Measurements from ENCODE around the gene PATE2.

The PATE2 gene

DNA sequence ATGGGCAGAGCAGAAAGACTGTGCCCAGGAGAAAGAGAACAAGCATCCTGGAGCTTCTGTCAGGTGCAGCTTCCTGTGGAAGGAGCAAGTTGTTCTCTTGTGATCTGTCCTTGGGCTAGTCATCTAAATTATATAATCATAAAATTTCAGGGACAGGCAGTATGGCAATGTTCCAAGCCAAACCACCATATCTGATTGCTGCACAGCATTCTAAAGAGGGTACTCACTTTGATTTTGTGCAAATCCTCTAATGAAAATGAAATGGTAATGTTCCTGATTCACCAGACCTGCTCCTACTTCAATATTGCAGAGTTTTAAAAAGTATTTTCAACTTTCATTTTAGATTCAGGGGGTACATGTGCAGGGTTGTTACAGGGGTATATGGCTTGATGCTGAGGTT is at the start of gene PATE2:
PATE2 (minus strand) TSS at position 101 of the 400 bp plus-strand sequence; CDS start at position 46, 55 bp downstream.
- DNase-seq, result no peak

DNA sequence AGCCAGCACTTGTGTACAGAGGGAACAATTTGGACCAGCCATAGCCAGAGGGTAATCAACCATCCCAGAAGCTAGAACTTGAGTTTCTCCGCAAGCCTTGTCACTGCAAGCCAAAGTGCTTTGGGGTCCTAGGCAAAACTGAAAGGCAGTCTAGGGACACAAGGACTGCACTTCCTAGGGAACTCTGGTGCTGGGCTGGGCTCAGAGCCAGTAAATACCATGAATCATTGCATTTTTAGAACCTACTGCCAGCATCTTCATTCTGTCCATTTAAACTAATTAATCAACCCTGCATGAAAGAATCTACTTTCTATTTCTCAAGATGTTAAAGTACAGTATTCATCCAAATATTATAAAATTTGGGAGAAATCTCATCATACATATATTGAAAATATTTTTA is 29.3 kb upstream of the PATE2 start:
- DNase-seq, result no peak

- DNase-seq, result no peak
Observed at GRCh38 chr11:125802387-125802786, 23.8 kb upstream of the PATE2 start.

GRCh38 chr11:125799808-125800207 is 21.2 kb upstream of the PATE2 start:
- DNase-seq, result no peak

- no peak for DNase-seq
Observed at GRCh38 chr11:125797641-125798040, 19.0 kb upstream of the PATE2 start.

DNA sequence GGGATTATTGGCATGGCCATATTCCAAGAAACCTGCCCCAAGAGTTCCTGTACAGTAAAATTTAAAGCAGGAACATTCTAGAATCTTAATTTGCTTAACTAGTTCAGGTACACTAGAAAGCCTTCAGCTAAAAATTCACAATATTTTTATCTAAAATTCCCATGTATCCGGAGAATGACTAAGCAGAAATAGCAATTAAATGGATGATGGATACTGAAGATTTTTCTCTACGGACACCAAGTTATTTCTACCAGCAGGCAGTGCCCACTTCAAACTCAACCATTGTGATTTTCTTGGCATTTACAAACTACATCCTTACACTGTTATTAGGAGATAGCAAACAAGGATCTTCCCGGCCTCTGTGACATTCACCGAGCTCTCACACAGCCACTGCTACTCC is 12.2 kb upstream of the PATE2 start:
- no peak for DNase-seq

GRCh38 chr11:125787827-125788226 is 9.2 kb upstream of the PATE2 start, which contains the start of gene PATE3:
Gene PATE3 (plus strand): TSS chr11:125788127. CDS start chr11:125788152, 25 bp downstream.
- DNase-seq, result no peak

- no peak for DNase-seq
Observed at GRCh38 chr11:125784678-125785077, 6.0 kb upstream of the PATE2 start.

DNA sequence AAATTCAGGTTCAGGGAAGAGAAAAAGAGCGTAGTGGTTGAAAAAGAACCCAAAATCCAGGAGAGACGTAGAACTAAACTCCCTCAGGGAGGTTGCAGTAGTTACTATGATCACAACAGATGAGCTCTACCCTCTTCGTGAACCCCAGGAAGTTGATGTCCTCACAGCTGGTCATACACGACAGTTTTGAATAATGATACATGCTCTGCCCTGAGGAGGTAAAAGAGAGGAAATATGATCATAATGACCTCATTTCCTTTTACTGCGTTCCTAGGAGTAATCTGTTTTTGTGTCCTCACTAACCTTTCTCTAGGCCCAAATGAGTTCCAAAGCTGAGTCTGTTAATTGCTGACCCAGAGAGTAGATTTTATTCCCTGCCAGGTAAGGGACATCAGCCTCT is 1.3 kb downstream of the PATE2 start:
- DNase-seq, result no peak

DNA sequence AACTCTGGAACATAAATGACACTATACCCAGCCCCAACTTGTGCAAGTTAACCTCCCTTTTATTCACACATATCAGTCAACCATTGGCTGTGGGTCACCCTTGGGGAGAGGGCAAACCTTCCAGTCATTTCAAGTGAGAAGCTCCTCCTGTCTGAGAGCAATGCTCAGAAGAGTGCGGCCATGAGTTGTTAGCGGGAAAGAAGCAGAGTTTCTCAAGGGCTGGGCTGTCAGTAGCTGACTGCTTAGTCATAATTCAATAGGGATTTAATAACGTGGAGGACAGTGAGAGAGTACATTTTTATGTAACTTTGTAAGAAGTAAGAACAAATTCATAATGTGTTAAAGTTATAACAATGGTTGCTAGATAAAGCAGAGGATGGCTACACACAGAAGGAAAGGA is 5.1 kb downstream of the PATE2 start:
- DNase-seq, result no peak

- DNase-seq, result no peak
Observed at GRCh38 chr11:125772834-125773505, 5.7 kb downstream of the PATE2 start.

DNA sequence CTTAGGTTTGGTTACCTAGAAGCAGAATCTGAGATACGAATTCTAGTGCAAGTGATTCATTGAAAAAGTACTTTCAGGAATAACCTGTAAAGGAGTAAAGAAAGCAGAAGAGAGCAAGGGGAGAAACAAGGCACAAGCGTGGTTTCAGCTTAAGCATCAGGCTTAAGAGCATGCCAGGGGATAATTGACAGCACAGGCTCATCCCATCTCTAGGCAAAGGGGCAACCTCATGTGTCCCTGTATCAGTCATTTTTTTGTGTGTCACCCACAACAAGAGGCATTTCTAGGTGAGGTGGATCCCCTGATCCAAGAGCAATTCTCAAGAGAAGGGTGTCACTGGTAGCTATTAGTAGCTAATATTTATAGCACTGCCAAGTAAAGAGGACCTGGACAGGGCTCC is 8.0 kb downstream of the PATE2 start:
- DNase-seq, result no peak

- DNase-seq, result no peak
Observed at GRCh38 chr11:125768336-125769046, 10.1 kb downstream of the PATE2 start.

GRCh38 chr11:125766251-125766650 is 12.4 kb downstream of the PATE2 start:
- DNase-seq, result no peak

GRCh38 chr11:125763483-125763882 is 15.1 kb downstream of the PATE2 start:
- no peak for DNase-seq

DNA sequence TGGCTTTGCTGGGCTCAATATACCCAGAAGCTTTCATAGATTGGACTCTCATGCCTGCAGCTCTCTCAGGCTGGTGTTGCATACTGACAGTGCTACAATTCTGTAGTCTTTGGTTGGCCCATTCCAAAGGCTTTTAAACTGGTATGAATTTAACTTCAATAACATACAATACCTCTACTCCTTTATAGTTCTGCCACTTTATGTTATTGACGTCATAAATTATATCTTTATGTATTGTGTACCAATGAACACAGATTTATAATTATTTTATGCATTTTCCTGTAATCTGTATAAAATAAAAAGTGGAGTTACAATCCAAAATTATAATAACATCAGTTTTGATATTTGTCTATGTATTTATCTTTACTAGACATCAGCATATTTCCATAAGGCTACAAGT is 16.2 kb downstream of the PATE2 start:
- DNase-seq, result no peak

GRCh38 chr11:125756050-125756449 is 22.6 kb downstream of the PATE2 start:
- DNase-seq, result no peak

GRCh38 chr11:125750629-125751028 is 28.0 kb downstream of the PATE2 start:
- DNase-seq, result no peak

DNA sequence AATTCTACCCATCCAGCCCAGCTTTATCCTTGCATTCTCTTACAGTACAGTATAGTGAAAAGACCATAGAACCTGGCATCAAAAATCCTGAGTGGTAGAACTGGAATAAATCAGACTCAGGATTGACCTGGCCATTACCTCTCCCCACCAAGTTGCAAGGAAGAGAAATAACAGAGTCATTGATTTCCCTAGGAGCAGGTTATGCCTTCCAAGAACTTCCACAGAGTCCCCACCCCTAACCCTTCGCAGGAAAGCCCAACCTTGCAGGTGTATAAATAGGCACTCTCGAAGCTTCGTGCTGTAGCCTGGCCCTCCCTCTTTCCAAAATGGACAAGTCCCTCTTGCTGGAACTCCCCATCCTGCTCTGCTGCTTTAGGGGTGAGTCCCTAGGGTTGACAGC is 32.6 kb downstream of the PATE2 start, which contains the start of gene PATE1:
PATE1 (plus strand) TSS at position 301 of the 400 bp plus-strand sequence; CDS start at position 327, 26 bp downstream.
- no peak for DNase-seq

GRCh38 chr11:125743681-125744080 is 34.9 kb downstream of the PATE2 start:
- no peak for DNase-seq

GRCh38 chr11:125740617-125741016 is 38.0 kb downstream of the PATE2 start:
- no peak for DNase-seq

- DNase-seq, result no peak
Observed at GRCh38 chr11:125728969-125729368, 49.7 kb downstream of the PATE2 start.
